GM19099 (cell line): Measurements from ENCODE around the gene LIPE.

Source experiments
- POLR2A ChIP-seq: IDR thresholded peaks from 3 replicates; pipeline ENCODE4 v1.6.1; 2011; ENCODE audit warnings: low read depth; ENCODE audit not compliant: insufficient read length; ENCODE audit errors: extremely low read depth

The LIPE gene

DNA sequence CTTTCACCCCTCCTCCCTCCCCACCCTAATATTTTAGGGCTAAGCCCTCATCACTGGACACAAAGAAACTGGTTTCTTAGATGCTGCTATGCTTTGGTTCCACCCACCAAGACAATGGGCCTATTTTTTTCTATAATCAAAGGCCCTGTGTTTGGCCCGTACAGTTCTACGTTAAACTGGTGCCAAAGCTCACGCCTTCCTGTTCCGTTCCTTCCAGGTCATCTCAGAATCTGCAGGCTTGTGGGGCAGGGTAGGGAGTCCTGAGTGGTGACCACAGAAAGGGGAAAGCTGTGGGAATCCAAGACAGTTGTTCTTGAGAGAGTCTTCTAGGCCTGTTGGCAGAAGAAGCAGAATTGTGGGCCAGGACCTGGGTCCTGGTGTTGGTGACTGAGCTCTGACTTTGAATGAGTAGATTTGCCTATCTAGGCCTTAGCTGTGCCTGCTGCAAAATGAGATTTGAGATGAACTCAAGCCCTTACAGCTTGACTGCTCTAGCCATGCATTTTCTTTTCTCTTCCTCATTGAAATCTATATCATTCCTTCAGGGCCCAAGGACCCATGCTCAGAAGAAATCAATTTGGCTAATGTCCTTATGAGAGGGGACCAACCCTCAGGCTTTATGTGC, 34.6 kb upstream of the LIPE start:
- TF ChIP-seq POLR2A, result no peak

GRCh38 chr19:42459926-42460325, 32.7 kb upstream of the LIPE start:
- TF ChIP-seq POLR2A, result no peak

- no peak for TF ChIP-seq POLR2A
These were observed 28.5 kb upstream of the LIPE start for GRCh38 chr19:42455621-42456081.

- no peak for TF ChIP-seq POLR2A
These were observed 27.9 kb upstream of the LIPE start for GRCh38 chr19:42455086-42455485.

DNA sequence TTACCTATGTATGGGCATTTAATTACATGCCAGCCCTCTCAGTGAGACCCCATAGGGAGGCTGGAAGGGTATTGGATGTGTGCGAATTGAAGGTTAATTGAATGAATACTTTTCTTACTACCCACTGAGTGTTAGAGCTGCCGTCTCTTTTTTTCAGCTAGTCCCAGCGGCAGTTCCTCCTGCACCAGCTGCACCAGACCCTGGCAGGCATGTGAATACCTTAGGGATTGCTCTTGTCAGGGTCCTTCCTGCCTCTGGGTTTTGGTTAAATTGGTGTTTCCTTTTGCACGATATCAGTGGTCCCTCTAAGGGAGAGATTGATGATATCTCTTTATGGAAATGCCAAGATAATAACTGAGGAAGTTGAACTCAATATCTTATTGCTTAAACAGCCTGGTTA, 25.4 kb upstream of the LIPE start:
- no peak for TF ChIP-seq POLR2A

DNA sequence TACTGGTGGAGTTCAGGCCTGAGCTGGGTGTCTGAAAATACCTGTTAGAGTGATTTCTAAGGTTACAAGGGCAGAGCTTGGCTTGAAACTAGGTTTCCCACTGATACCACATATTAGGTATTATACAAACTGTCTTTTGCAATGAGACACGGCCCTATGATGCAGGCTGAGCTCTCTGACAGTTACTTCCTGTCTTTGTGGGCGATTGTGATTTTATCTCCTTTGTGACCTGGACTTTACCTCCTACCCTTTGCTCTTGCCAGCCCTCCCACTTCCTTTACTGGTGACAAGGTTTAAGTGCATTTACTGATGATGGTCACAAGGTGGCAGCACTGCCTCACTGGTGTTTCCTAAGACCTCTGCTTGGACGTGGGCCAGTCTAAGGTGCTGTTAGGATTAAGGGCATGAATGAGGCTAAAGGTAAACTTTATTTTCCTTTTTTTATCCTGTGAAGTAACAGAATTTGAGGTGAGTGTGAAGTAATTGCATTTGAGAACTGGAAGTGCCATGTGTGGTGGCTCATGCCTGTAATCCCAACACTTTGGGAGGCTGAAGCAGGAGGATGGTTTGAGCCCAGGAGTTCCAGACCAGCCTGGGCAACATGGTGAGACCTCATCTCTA, 23.2 kb upstream of the LIPE start:
- no peak for TF ChIP-seq POLR2A

DNA sequence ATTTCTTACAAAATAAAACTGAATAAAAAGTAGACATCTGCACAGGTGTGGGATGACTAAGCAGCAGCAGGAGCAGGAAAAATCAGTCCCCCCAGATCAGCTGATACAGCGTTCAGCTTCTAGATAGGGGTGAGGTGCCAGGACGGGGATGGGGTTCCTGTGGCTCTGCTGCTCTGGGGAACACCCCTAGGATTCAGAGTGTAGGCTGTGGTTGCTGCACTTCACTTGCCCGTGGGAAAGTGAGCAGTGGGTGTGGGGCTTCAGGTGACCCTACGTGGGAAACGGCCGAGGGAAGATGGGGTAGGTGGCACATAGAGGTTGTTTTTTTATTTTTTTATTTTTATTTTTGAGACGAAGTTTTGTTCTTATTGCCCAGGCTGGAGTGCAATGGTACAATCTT, 18.8 kb upstream of the LIPE start:
- TF ChIP-seq POLR2A, result no peak

GRCh38 chr19:42443944-42444398, 16.8 kb upstream of the LIPE start:
- TF ChIP-seq POLR2A, result no peak

DNA sequence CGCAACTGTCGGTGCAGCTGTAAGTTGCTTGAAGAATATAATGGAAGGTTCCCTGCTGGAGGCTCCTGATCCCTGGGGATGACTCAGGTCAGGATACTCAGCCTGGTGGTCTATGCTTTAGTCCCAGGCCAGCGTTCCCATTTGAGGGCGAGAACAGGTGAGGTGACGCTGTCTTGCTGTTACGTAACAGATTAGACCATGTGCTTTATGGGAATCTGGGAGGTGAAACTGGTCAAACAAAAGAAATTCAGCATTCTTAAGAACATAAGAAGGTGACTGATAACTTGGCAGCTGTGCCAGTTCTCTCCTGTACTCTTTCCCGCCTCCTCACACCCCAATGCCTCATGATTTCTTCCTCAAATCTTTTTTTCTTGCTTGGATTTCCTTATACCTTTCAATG, 15.6 kb upstream of the LIPE start, which contains the start of gene CXCL17:
CXCL17 (minus strand) TSS at position 114 of the 400 bp plus-strand sequence. CDS start 114 bp downstream, outside the sequence.
- TF ChIP-seq POLR2A, result no peak

- no peak for TF ChIP-seq POLR2A
These were observed 13.9 kb upstream of the LIPE start for GRCh38 chr19:42441049-42441445.

GRCh38 chr19:42440357-42441048, 13.3 kb upstream of the LIPE start:
- TF ChIP-seq POLR2A, result no peak

GRCh38 chr19:42436006-42436405, 8.8 kb upstream of the LIPE start:
- TF ChIP-seq POLR2A, result no peak

GRCh38 chr19:42435316-42435715, 8.1 kb upstream of the LIPE start:
- no peak for TF ChIP-seq POLR2A

GRCh38 chr19:42433503-42434260, 6.5 kb upstream of the LIPE start:
- TF ChIP-seq POLR2A, result no peak

GRCh38 chr19:42431486-42431885, 4.3 kb upstream of the LIPE start:
- TF ChIP-seq POLR2A, result no peak

GRCh38 chr19:42428676-42429075, 1.5 kb upstream of the LIPE start:
- no peak for TF ChIP-seq POLR2A

- no peak for TF ChIP-seq POLR2A
These were observed 545 bp downstream of the LIPE start for GRCh38 chr19:42426643-42427042.
